CD4-positive, CD25-positive, alpha-beta regulatory T cell (primary cell): ENCODE measurements around the gene ACOX3. TPM values are rescaled to one million over a fixed set of nuclear protein-coding genes. Genes with fewer than 3 reads are reported as not detected.
"Not testable (repeated sequence)": the region's sequence is repeated elsewhere in the genome, so short reads cannot be mapped to it uniquely, and the experiment has no call there.

Experiments used
- ATAC-seq, 2 donors: fragments of 150-1000 bp; cut with Tn5 transposase; one replicate each; pipeline ENCODE4 v1.10.0; 2021; ENCODE audit warnings: low read depth in 2 of 2, moderate number of reproducible peaks in 2 of 2, moderate library complexity in 1 of 2
- DNase-seq, 3 donors: peaks; one replicate each; pipeline versions ENCODE4 v3.0.0 to v3.0.0-alpha.2; 2012 to 2022; ENCODE audit warnings: mixed read lengths in 1 of 3
- H3K27ac ChIP-seq: one replicate; pipeline ENCODE4 v1.7.0; 2013; ENCODE audit warnings: mild to moderate bottlenecking, low read length; ENCODE audit not compliant: insufficient read depth, poor library complexity, severe bottlenecking
- H3K27me3 ChIP-seq: one replicate; pipeline ENCODE4 v1.7.0; 2013; ENCODE audit warnings: low read length; ENCODE audit not compliant: control insufficient read depth, insufficient read depth
- H3K36me3 ChIP-seq: one replicate; pipeline ENCODE4 v1.7.0; 2013; ENCODE audit warnings: mild to moderate bottlenecking, low read length, moderate library complexity; ENCODE audit not compliant: control insufficient read depth, insufficient read depth
- H3K4me1 ChIP-seq: 2 replicates; pipeline ENCODE4 v1.7.0; 2013; ENCODE audit warnings: mild to moderate bottlenecking, low read length; ENCODE audit not compliant: insufficient read depth, control insufficient read depth, poor library complexity, severe bottlenecking
- H3K4me3 ChIP-seq: one replicate; pipeline ENCODE4 v1.7.0; 2013; ENCODE audit warnings: low read depth, mild to moderate bottlenecking, low read length, moderate library complexity
- H3K9me3 ChIP-seq, 2 experiments: 1 replicate in 1 of 2; 2 replicates in 1 of 2; pipeline ENCODE4 v1.7.0; 2013; ENCODE audit warnings: low read length in 2 of 2, mild to moderate bottlenecking in 1 of 2, moderate library complexity in 1 of 2; ENCODE audit not compliant: control insufficient read depth in 2 of 2
- H3K27ac Mint-ChIP-seq, 3 donors: one replicate each; pipeline ENCODE4 v1.8.0; 2020 to 2022; ENCODE audit warnings: mild to moderate bottlenecking in 3 of 3, mixed read lengths in 3 of 3, moderate library complexity in 2 of 3
- H3K27me3 Mint-ChIP-seq: one replicate; pipeline ENCODE4 v1.8.0; 2022; ENCODE audit warnings: mild to moderate bottlenecking, mixed read lengths
- H3K36me3 Mint-ChIP-seq: one replicate; pipeline ENCODE4 v1.8.0; 2020; ENCODE audit warnings: mixed read lengths
- H3K4me1 Mint-ChIP-seq, 4 donors: one replicate each; pipeline ENCODE4 v1.8.0; 2020 to 2022; ENCODE audit warnings: mixed read lengths in 4 of 4, mild to moderate bottlenecking in 1 of 4
- H3K4me3 Mint-ChIP-seq, 4 donors: one replicate each; pipeline ENCODE4 v1.8.0; 2020 to 2022; ENCODE audit warnings: mild to moderate bottlenecking in 4 of 4, mixed read lengths in 4 of 4, moderate library complexity in 3 of 4
- H3K9me3 Mint-ChIP-seq, 7 donors: one replicate each; pipeline ENCODE4 v1.8.0; 2020 to 2022; ENCODE audit warnings: mixed read lengths in 7 of 7, mild to moderate bottlenecking in 3 of 7, moderate library complexity in 2 of 7
- polyA plus RNA-seq, 4 donors: library from polyadenylated mRNA; unstranded; fragments of 300-500 nt; fragmentation: Illumina TruSeq; gene quantifications; one replicate each; pipeline ENCODE4 v1.2.3, GENCODE V29; 2021
- total RNA-seq: library from RNA; stranded (reverse); gene quantifications from one replicate; pipeline ENCODE4 v1.2.3, GENCODE V29; 2022

ACOX3 gene
- total and polyA plus RNA-seq, 5 donors from 2014 or later: 13.0 to 22.0 (median 14.2) TPM

- Histone ChIP-seq H3K4me3 (no peak overlapping the region), H3K36me3 (no peaks in the 10 kb centered on the region), H3K27me3 (no peaks in the 10 kb centered on the region), H3K4me1 (no peaks in the 10 kb centered on the region), H3K9me3 (no peaks in the 10 kb centered on the region), H3K27ac (no peak overlapping the region)
- no peak overlapping the region for H3K4me3 Mint-ChIP-seq
- H3K27ac Mint-ChIP-seq: no peak overlapping the region
- peaks cover 0 to 2% (median 0%) of the 10 kb centered on the region in 7 donors for H3K9me3 Mint-ChIP-seq
- H3K4me1 Mint-ChIP-seq: no peaks in the 10 kb centered on the region
- H3K36me3 Mint-ChIP-seq: no peaks in the 10 kb centered on the region
- DNase-seq (no peak), ATAC-seq (no peak)
- H3K27me3 Mint-ChIP-seq: peaks cover 9% of the 10 kb centered on the region
These were observed 97.1 kb downstream of the ACOX3 start for GRCh38 chr4:8343262-8343966.

GRCh38 chr4:8342651-8343261, 97.8 kb downstream of the ACOX3 start:
- Histone ChIP-seq H3K4me3 (no peak overlapping the region), H3K27me3 (no peaks in the 10 kb centered on the region), H3K9me3 (no peaks in the 10 kb centered on the region), H3K27ac (no peak overlapping the region), H3K4me1 (no peaks in the 10 kb centered on the region), H3K36me3 (no peaks in the 10 kb centered on the region)
- Mint-ChIP-seq H3K27me3 (peaks cover 9% of the 10 kb centered on the region), H3K4me3 (no peak overlapping the region), H3K36me3 (no peaks in the 10 kb centered on the region), H3K4me1 (no peaks in the 10 kb centered on the region), H3K9me3 (peaks cover 0 to 7% (median 0%) of the 10 kb centered on the region in 7 donors), H3K27ac (no peak overlapping the region)
- no peak for ATAC-seq
- no peak for DNase-seq

- peak overlapping the region in 1 of 3 donors; percentile 10 for H3K27ac Mint-ChIP-seq
- Histone ChIP-seq H3K4me3 (no peak overlapping the region), H3K36me3 (no peaks in the 10 kb centered on the region), H3K27ac (no peak overlapping the region), H3K9me3 (no peaks in the 10 kb centered on the region), H3K27me3 (no peaks in the 10 kb centered on the region), H3K4me1 (no peaks in the 10 kb centered on the region)
- no peak for ATAC-seq
- no peaks in the 10 kb centered on the region for H3K4me1 Mint-ChIP-seq
- no peaks in the 10 kb centered on the region for H3K36me3 Mint-ChIP-seq
- H3K27me3 Mint-ChIP-seq: peaks cover 9% of the 10 kb centered on the region
- no peak for DNase-seq
- no peak overlapping the region for H3K4me3 Mint-ChIP-seq
- H3K9me3 Mint-ChIP-seq: peaks cover 0 to 10% (median 2%) of the 10 kb centered on the region in 7 donors
These were observed 98.8 kb downstream of the ACOX3 start for GRCh38 chr4:8341691-8342090.

- not testable (repeated sequence) for H3K27me3 ChIP-seq, DNase-seq, H3K4me3 ChIP-seq, H3K4me1 ChIP-seq, H3K27ac ChIP-seq, H3K36me3 ChIP-seq, H3K27me3 Mint-ChIP-seq, H3K27ac Mint-ChIP-seq, H3K4me1 Mint-ChIP-seq, H3K36me3 Mint-ChIP-seq, ATAC-seq, H3K4me3 Mint-ChIP-seq, H3K9me3 ChIP-seq
- peaks cover 0 to 12% (median 6%) of the 10 kb centered on the region in 7 donors for H3K9me3 Mint-ChIP-seq
These were observed 99.2 kb downstream of the ACOX3 start for GRCh38 chr4:8341281-8341680.

GRCh38 chr4:8340781-8341241, 99.7 kb downstream of the ACOX3 start:
- DNase-seq (no peak), ATAC-seq (no peak)
- no peaks in the 10 kb centered on the region for H3K36me3 ChIP-seq
- H3K4me3 ChIP-seq: no peak overlapping the region
- peaks cover 9% of the 10 kb centered on the region for H3K27me3 Mint-ChIP-seq
- H3K4me1 Mint-ChIP-seq: no peaks in the 10 kb centered on the region
- H3K9me3 Mint-ChIP-seq: peaks cover 0 to 14% (median 8%) of the 10 kb centered on the region in 7 donors
- H3K27me3 ChIP-seq: no peaks in the 10 kb centered on the region
- H3K27ac Mint-ChIP-seq: no peak overlapping the region
- H3K9me3 ChIP-seq: peaks cover 3% of the 10 kb centered on the region in 2 experiments
- no peak overlapping the region for H3K27ac ChIP-seq
- H3K36me3 Mint-ChIP-seq: no peaks in the 10 kb centered on the region
- H3K4me3 Mint-ChIP-seq: no peak overlapping the region
- H3K4me1 ChIP-seq: no peaks in the 10 kb centered on the region

GRCh38 chr4:8338351-8338961, 102.1 kb downstream of the ACOX3 start:
- no peak overlapping the region for H3K4me3 Mint-ChIP-seq
- H3K36me3 ChIP-seq: no peaks in the 10 kb centered on the region
- H3K36me3 Mint-ChIP-seq: no peaks in the 10 kb centered on the region
- no peaks in the 10 kb centered on the region for H3K4me1 Mint-ChIP-seq
- no peak overlapping the region for H3K27ac Mint-ChIP-seq
- no peak for ATAC-seq
- no peaks in the 10 kb centered on the region for H3K27me3 ChIP-seq
- H3K9me3 Mint-ChIP-seq: peaks cover 0 to 20% (median 10%) of the 10 kb centered on the region in 7 donors
- H3K27me3 Mint-ChIP-seq: peaks cover 9% of the 10 kb centered on the region
- DNase-seq: no peak
- H3K4me3 ChIP-seq: no peak overlapping the region
- H3K27ac ChIP-seq: no peak overlapping the region
- peaks cover 5 to 8% of the 10 kb centered on the region in 2 experiments for H3K9me3 ChIP-seq
- H3K4me1 ChIP-seq: no peaks in the 10 kb centered on the region

- no peaks in the 10 kb centered on the region for H3K4me1 Mint-ChIP-seq
- Histone ChIP-seq H3K36me3 (no peaks in the 10 kb centered on the region), H3K9me3 (peaks cover 5 to 8% of the 10 kb centered on the region in 2 experiments), H3K27me3 (no peaks in the 10 kb centered on the region), H3K4me1 (no peaks in the 10 kb centered on the region), H3K4me3 (no peak overlapping the region), H3K27ac (no peak overlapping the region)
- ATAC-seq (no peak), DNase-seq (no peak)
- peaks cover 9% of the 10 kb centered on the region for H3K27me3 Mint-ChIP-seq
- H3K36me3 Mint-ChIP-seq: no peaks in the 10 kb centered on the region
- H3K27ac Mint-ChIP-seq: no peak overlapping the region
- no peak overlapping the region for H3K4me3 Mint-ChIP-seq
- peaks cover 0 to 23% (median 12%) of the 10 kb centered on the region in 7 donors for H3K9me3 Mint-ChIP-seq
These were observed 104.0 kb downstream of the ACOX3 start for GRCh38 chr4:8336412-8337075.
